Testis (tissue), 2 donors: Measurements from ENCODE around the gene OXNAD1.

Experiments
- CTCF ChIP-seq, 3 experiments: fragments of 450-650 bp in 2 of 3; fragments of 200-600 bp in 1 of 3; sonication (generic) in 1 of 3; IDR thresholded peaks; one replicate each; pipeline ENCODE4 v1.5.1; 2016 to 2019; ENCODE audit warnings: antibody characterized with exemption in 3 of 3, mild to moderate bottlenecking in 2 of 3, moderate library complexity in 1 of 3
- POLR2A ChIP-seq: fragments of 450-650 bp; IDR thresholded peaks from one replicate; pipeline ENCODE4 v1.6.1; 2017; ENCODE audit warnings: antibody characterized with exemption, mild to moderate bottlenecking, moderate library complexity

GRCh38 chr3:16290007-16290826 is 25.2 kb downstream of the OXNAD1 start:
- TF ChIP-seq CTCF (IDR thresholded peaks at IDR 0.05) (peak; percentile 64 to 67 (median 66)), POLR2A (no peak)
